A549 (cell line): ENCODE data around the gene AUTS2. TPM values are rescaled to one million over a fixed set of nuclear protein-coding genes. Genes with fewer than 3 reads are reported as not detected.

Source experiments
- ATAC-seq, 2 experiments: fragments of 200-7000 bp in 1 of 2; fragments of >200 bp in 1 of 2; cut with Nextera tagmentation in 1 of 2; cut with Tn5 transposase in 1 of 2; 3 replicates each; pipeline versions ENCODE4 v1.8.0 to v1.9.1; 2018 to 2020; ENCODE audit warnings: mild to moderate bottlenecking in 1 of 2, moderate library complexity in 1 of 2
- CTCF ChIA-PET: fragments of 300-600 bp; sonication (Branson Sonifier 250); formaldehyde crosslinking; extraction: SDS; loops from one replicate; lab custom pipeline; 2021; ENCODE audit warnings: antibody characterized with exemption, inconsistent platforms; lab: Yijun Ruan, JAX
- POLR2A ChIA-PET: fragments of 350-600 bp; formaldehyde crosslinking; extraction: SDS; loops from one replicate; lab custom pipeline; 2021; ENCODE audit warnings: antibody characterized with exemption, inconsistent platforms; lab: Yijun Ruan, JAX
- DNase-seq, 2 experiments: peaks; one replicate each; pipeline versions ENCODE4 v3.0.0 to v3.0.0-alpha.2; 2011 to 2016; ENCODE audit warnings: low read depth in 1 of 2, low spot score in 1 of 2
- FAIRE-seq: peaks from 2 replicates; lab custom pipeline; 2011; peaks lifted over from hg19 to GRCh38; lab: Jason Lieb, UNC
- H3K27ac ChIP-seq, 2 experiments: fragments of >200 bp; sonication (Bioruptor Twin); formaldehyde crosslinking; 3 replicates each; pipeline ENCODE4 v1.5.1; 2016 to 2017
- H3K4me1 ChIP-seq: fragments of >200 bp; sonication (Bioruptor Twin); formaldehyde crosslinking; 3 replicates; pipeline ENCODE4 v1.6.1; 2016
- H3K4me2 ChIP-seq: fragments of >200 bp; sonication (Bioruptor Twin); formaldehyde crosslinking; 3 replicates; pipeline ENCODE4 v1.6.1; 2016
- H3K4me3 ChIP-seq: fragments of >200 bp; sonication (Bioruptor Twin); formaldehyde crosslinking; 3 replicates; pipeline ENCODE4 v1.5.1; 2016
- H3K9me3 ChIP-seq: fragments of >200 bp; sonication (Bioruptor Twin); formaldehyde crosslinking; 3 replicates; pipeline ENCODE4 v1.6.1; 2016
- CBX8 ChIP-seq: fragments of 200-600 bp; sonication (generic); IDR thresholded peaks from 2 replicates; pipeline ENCODE4 v1.6.1; 2016
- CEBPB ChIP-seq, 2 experiments: fragments of >200 bp in 1 of 2; sonication (Bioruptor Twin) in 1 of 2; formaldehyde crosslinking in 1 of 2; IDR thresholded peaks; 2 replicates each; pipeline ENCODE4 v1.6.1; 2012 to 2016
- CHD2 ChIP-seq: fragments of 150-350 bp; IDR thresholded peaks from 2 replicates; pipeline ENCODE4 v1.6.1; 2014; ENCODE audit warnings: low read length; ENCODE audit not compliant: partially characterized antibody
- E2F6 ChIP-seq: IDR thresholded peaks from 2 replicates; pipeline ENCODE4 v1.6.1; 2012; ENCODE audit warnings: low read depth, borderline replicate concordance
- EHMT2 ChIP-seq: fragments of 200-600 bp; sonication (generic); IDR thresholded peaks from 2 replicates; pipeline ENCODE4 v1.6.1; 2016; ENCODE audit warnings: antibody characterized with exemption, low read depth, mild to moderate bottlenecking, moderate library complexity
- ELK1 ChIP-seq: fragments of 150-350 bp; IDR thresholded peaks from 2 replicates; pipeline ENCODE4 v1.6.1; 2014; ENCODE audit warnings: low read depth, mild to moderate bottlenecking, low read length
- EP300 ChIP-seq, 2 experiments: fragments of >200 bp; sonication (Bioruptor Twin); formaldehyde crosslinking; IDR thresholded peaks; 2 replicates in 1 of 2; 3 replicates in 1 of 2; pipeline ENCODE4 v1.6.1; 2016 to 2017
- ESRRA ChIP-seq: fragments of 150-350 bp; IDR thresholded peaks from 2 replicates; pipeline ENCODE4 v1.6.1; 2014; ENCODE audit warnings: mild to moderate bottlenecking, low read length, borderline replicate concordance
- HES2 ChIP-seq: fragments of >200 bp; sonication (Bioruptor Twin); formaldehyde crosslinking; IDR thresholded peaks from 2 replicates; pipeline ENCODE4 v1.6.1; 2016
- HEYL ChIP-seq: fragments of 250-450 bp; sonication (Bioruptor Pico); IDR thresholded peaks from 2 replicates; pipeline ENCODE4 v1.8.0; 2021; ENCODE audit warnings: mild to moderate bottlenecking, moderate library complexity
- HMGXB4 ChIP-seq: fragments of 250-450 bp; sonication (Bioruptor Pico); IDR thresholded peaks from 2 replicates; pipeline ENCODE4 v1.5.0; 2021; ENCODE audit warnings: mild to moderate bottlenecking, moderate library complexity, borderline replicate concordance
- HOXA7 ChIP-seq: fragments of 250-450 bp; sonication (Bioruptor Pico); IDR thresholded peaks from 2 replicates; pipeline ENCODE4 v1.5.0; 2020; ENCODE audit warnings: mild to moderate bottlenecking, moderate library complexity
- HOXB13 ChIP-seq: fragments of 250-450 bp; sonication (Bioruptor Pico); IDR thresholded peaks from 2 replicates; pipeline ENCODE4 v1.5.0; 2020; ENCODE audit warnings: low read depth, mild to moderate bottlenecking, moderate library complexity
- JUNB ChIP-seq: fragments of >200 bp; sonication (Bioruptor Twin); formaldehyde crosslinking; IDR thresholded peaks from 2 replicates; pipeline ENCODE4 v1.6.1; 2016
- KDM1A ChIP-seq: fragments of 200-600 bp; sonication (generic); IDR thresholded peaks from 2 replicates; pipeline ENCODE4 v1.6.1; 2016; ENCODE audit warnings: low read depth, mild to moderate bottlenecking
- MAX ChIP-seq: IDR thresholded peaks from 2 replicates; pipeline ENCODE4 v1.6.1; 2012
- MYC ChIP-seq: IDR thresholded peaks from 2 replicates; pipeline ENCODE4 v1.6.1; 2012; ENCODE audit warnings: mild to moderate bottlenecking, inconsistent platforms, low read length, improper control_type of control experiment, borderline replicate concordance
- NFE2L2 ChIP-seq: fragments of 150-350 bp; conservative IDR thresholded peaks from 2 replicates; pipeline ENCODE4 v1.6.1; 2014; ENCODE audit warnings: low read length
- NPAS2 ChIP-seq: fragments of 250-450 bp; sonication (Bioruptor Pico); IDR thresholded peaks from 2 replicates; pipeline ENCODE4 v1.8.0; 2022; ENCODE audit warnings: mild to moderate bottlenecking, moderate library complexity, borderline replicate concordance
- NR3C1 ChIP-seq: fragments of >200 bp; sonication (Bioruptor Twin); formaldehyde crosslinking; IDR thresholded peaks from 3 replicates; pipeline ENCODE4 v1.6.1; 2017
- PBX3 ChIP-seq: IDR thresholded peaks from 2 replicates; pipeline ENCODE4 v1.6.1; 2012
- POLR2A ChIP-seq: IDR thresholded peaks from 2 replicates; pipeline ENCODE4 v1.6.1; 2012; ENCODE audit warnings: mild to moderate bottlenecking, low read length
- REST ChIP-seq: fragments of 200-600 bp; sonication (generic); IDR thresholded peaks from 2 replicates; pipeline ENCODE4 v1.6.1; 2016; ENCODE audit warnings: antibody characterized with exemption, mild to moderate bottlenecking, moderate library complexity
- SMC3 ChIP-seq: fragments of >200 bp; sonication (Bioruptor Twin); formaldehyde crosslinking; IDR thresholded peaks from 3 replicates; pipeline ENCODE4 v1.6.1; 2018; ENCODE audit warnings: inconsistent platforms
- ZNF302 ChIP-seq: fragments of 250-450 bp; sonication (Bioruptor Pico); IDR thresholded peaks from 2 replicates; pipeline ENCODE4 v1.9.0; 2021; ENCODE audit warnings: inconsistent platforms, mild to moderate bottlenecking, moderate library complexity
- WGBS: methylation state at CpG from one replicate; pipeline ENCODE4 v1.1.6; 2017; ENCODE audit errors: missing lambda C conversion rate; 5-methylcytosine and 5-hydroxymethylcytosine counted together
- polyA plus RNA-seq, 4 experiments: library from polyadenylated mRNA; depleted of rRNA in 3 of 4; stranded (reverse); fragments of >200 nt; fragmentation: RNase III in 1 of 4; extraction: RNeasy Plus Mini Kit Qiagen cat#74134 plus additional on column Dnase treatment in 1 of 4; gene quantifications; 2 replicates in 3 of 4; 3 replicates in 1 of 4; pipeline ENCODE4 v1.2.3, GENCODE V29; 2011 to 2017

Gene AUTS2
- polyA plus RNA-seq, 2 of the 4 experiments (the other 2 are of a cell fraction), result 1.6 to 3.6 TPM

GRCh38 chr7:69953136-69954067 is 355.1 kb downstream of the AUTS2 start:
- Histone ChIP-seq H3K4me2 (no peak overlapping the region), H3K9me3 (no peaks in the 10 kb centered on the region), H3K4me3 (no peak overlapping the region), H3K4me1 (no peaks in the 10 kb centered on the region), H3K27ac (no peak overlapping the region)
- ChIA-PET CTCF (no interaction called here), POLR2A (no interaction called here)
- ATAC-seq (no peak), FAIRE-seq (no peak), DNase-seq (no peak)
- TF ChIP-seq HEYL (CRISPR knock-in tag), result no peak
- TF ChIP-seq HOXA7 (CRISPR knock-in tag), result no peak
- no peak for TF ChIP-seq NR3C1
- TF ChIP-seq HMGXB4, result no peak
- no peak for TF ChIP-seq CEBPB (IDR thresholded peaks at IDR 0.05)
- TF ChIP-seq REST, result no peak
- no peak for TF ChIP-seq PBX3
- TF ChIP-seq E2F6, result no peak
- no peak for TF ChIP-seq MYC
- TF ChIP-seq ELK1, result no peak
- TF ChIP-seq POLR2A, result no peak
- no peak for TF ChIP-seq ZNF302 (CRISPR knock-in tag)
- no peak for TF ChIP-seq JUNB
- no peak for TF ChIP-seq NFE2L2
- 20% methylated on average over 6 of the region's 6 CpGs for WGBS

- POLR2A ChIA-PET, result no interaction called here
- WGBS, result 40% methylated on average over 6 of the region's 6 CpGs
- TF ChIP-seq JUNB, result no peak
- no peak for TF ChIP-seq EP300 (IDR thresholded peaks at IDR 0.05)
- no peak for TF ChIP-seq NR3C1
- TF ChIP-seq CEBPB (IDR thresholded peaks at IDR 0.05), result no peak
- no peak for TF ChIP-seq POLR2A
- no peak for TF ChIP-seq MAX
- no peak for TF ChIP-seq EHMT2
- no peak for TF ChIP-seq CBX8
- TF ChIP-seq PBX3, result no peak
- TF ChIP-seq KDM1A, result no peak
- no peak for TF ChIP-seq ESRRA
- no peak for TF ChIP-seq SMC3
- no peak for TF ChIP-seq NPAS2 (CRISPR knock-in tag)
- TF ChIP-seq CHD2, result no peak
- TF ChIP-seq HES2, result no peak
- TF ChIP-seq HOXB13 (CRISPR knock-in tag), result no peak
These were observed 358.3 kb downstream of the AUTS2 start for GRCh38 chr7:69956541-69956940.

More at GRCh38 chr7:69956541-69956940, 358.3 kb downstream of the AUTS2 start:
- CTCF ChIA-PET, result no interaction called here
- H3K27ac ChIP-seq, result no peak overlapping the region
- H3K4me1 ChIP-seq, result no peaks in the 10 kb centered on the region
- no peaks in the 10 kb centered on the region for H3K9me3 ChIP-seq
- no peak overlapping the region for H3K4me2 ChIP-seq
- DNase-seq (no peak), FAIRE-seq (no peak), ATAC-seq (no peak)
- no peak overlapping the region for H3K4me3 ChIP-seq
